H1 (cell line): ENCODE measurements around the gene RHBDF2. TPM values are rescaled to one million over a fixed set of nuclear protein-coding genes. Genes with fewer than 3 reads are reported as not detected.

ENCODE experiments used
- BACH1 ChIP-seq: IDR thresholded peaks from 2 replicates; pipeline ENCODE4 v1.6.1; 2012; ENCODE audit warnings: low read length, improper control_type of control experiment
- CHD7 ChIP-seq: fragments of 300-600 bp; sonication (generic); IDR thresholded peaks from 2 replicates; pipeline ENCODE4 v1.7.1; 2012; ENCODE audit warnings: low read length, moderate library complexity, mild to moderate bottlenecking, inconsistent platforms; ENCODE audit not compliant: insufficient replicate concordance
- CTCF ChIP-seq, 3 experiments: IDR thresholded peaks; 1 replicate in 2 of 3; 2 replicates in 1 of 3; pipeline versions ENCODE4 v1.5.1 to v1.6.1; 2011; ENCODE audit warnings: low read length in 3 of 3, mild to moderate bottlenecking in 3 of 3, inconsistent platforms in 2 of 3, low read depth in 1 of 3, moderate library complexity in 1 of 3; ENCODE audit not compliant: insufficient read depth in 1 of 3; ENCODE audit errors: control extremely low read depth in 1 of 3
- EGR1 ChIP-seq: IDR thresholded peaks from 2 replicates; pipeline ENCODE4 v1.6.1; 2011; ENCODE audit warnings: low read depth, low read length, borderline replicate concordance
- JUND ChIP-seq: IDR thresholded peaks from 2 replicates; pipeline ENCODE4 v1.6.1; 2011; ENCODE audit warnings: mild to moderate bottlenecking, improper control_type of control experiment, low read length
- KDM4A ChIP-seq: IDR thresholded peaks from one replicate; pipeline ENCODE4 v1.7.1; 2012; ENCODE audit warnings: low read depth, mild to moderate bottlenecking, moderate library complexity, low read length, inconsistent platforms; ENCODE audit not compliant: severe bottlenecking
- POLR2A ChIP-seq, 2 experiments: IDR thresholded peaks; 1 replicate in 1 of 2; 2 replicates in 1 of 2; pipeline ENCODE4 v1.6.1; 2011; ENCODE audit warnings: low read depth in 2 of 2, low read length in 2 of 2, mild to moderate bottlenecking in 2 of 2; ENCODE audit errors: control extremely low read depth in 1 of 2
- RAD21 ChIP-seq, 2 experiments: IDR thresholded peaks in 1 of 2; conservative IDR thresholded peaks in 1 of 2; 2 replicates each; pipeline ENCODE4 v1.6.1; 2011; ENCODE audit warnings: low read depth in 2 of 2, low read length in 2 of 2, improper control_type of control experiment in 1 of 2, inconsistent platforms in 1 of 2, mild to moderate bottlenecking in 1 of 2, moderate library complexity in 1 of 2
- TCF12 ChIP-seq: IDR thresholded peaks from 2 replicates; pipeline ENCODE4 v1.6.1; 2011; ENCODE audit warnings: low read depth, mild to moderate bottlenecking, low read length
- polyA plus RNA-seq, 7 experiments: library from polyadenylated mRNA; depleted of rRNA in 3 of 7; stranded (reverse) in 5 of 7; unstranded in 2 of 7; fragments of >200 nt in 5 of 7; fragments of 200-250 nt in 2 of 7; gene quantifications; 1 replicate in 5 of 7; 2 replicates in 1 of 7; 4 replicates in 1 of 7; pipeline versions ENCODE4 v1.2.1 to v1.2.3, GENCODE V29; 2011 to 2013; ENCODE audit warnings: missing spikeins in 2 of 7, mixed read lengths in 2 of 7
- total RNA-seq: library from RNA; stranded (reverse); fragmentation: NEBNext Ultra II Directional; extraction: Animal tissue kit (Norgen Biotek cat#: 25700); gene quantifications from 2 replicates; pipeline ENCODE4 v1.2.1, GENCODE V29; 2021

Gene RHBDF2
- total and polyA plus RNA-seq, 2 of the 8 experiments (the other 6 are each of a cell fraction or from before 2014, with no cell fraction given) = 21.2 to 25.9 TPM

- TF ChIP-seq CHD7 = no peak
- TF ChIP-seq EGR1 = no peak
- TF ChIP-seq TCF12 = no peak
- TF ChIP-seq RAD21 (IDR thresholded peaks at IDR 0.05 in 1 of 2, conservative IDR thresholded peaks at IDR 0.05 in 1 of 2; ENCODE audit: low read depth in 2 of 2, low read length in 2 of 2) = peak; percentile 48 to 68
- TF ChIP-seq BACH1 = no peak
- TF ChIP-seq POLR2A (IDR thresholded peaks at IDR 0.05; ENCODE audit: control extremely low read depth in 1 of 2, low read depth in 2 of 2, low read length in 2 of 2) = no peak
- TF ChIP-seq JUND = 0 out of 2 replicates have a peak, but pooled peaks have one; percentile 10
- peak; percentile 71 to 83 (median 78) for TF ChIP-seq CTCF (IDR thresholded peaks at IDR 0.05; ENCODE audit: control extremely low read depth in 1 of 3, insufficient read depth in 1 of 3, low read depth in 1 of 3, low read length in 3 of 3)
- no peak for TF ChIP-seq KDM4A
Observed at GRCh38 chr17:76473541-76473985, 27.7 kb downstream of the RHBDF2 start (continued).
